AG04449 (cell line): ENCODE measurements around the gene DNAH1.

ENCODE experiments used
- CTCF ChIA-PET: fragments of 350-600 bp; formaldehyde crosslinking; extraction: SDS; loops from one replicate; lab custom pipeline; 2021; ENCODE audit warnings: antibody characterized with exemption; lab: Yijun Ruan, JAX
- POLR2A ChIA-PET: fragments of 400-600, 350-600 bp; formaldehyde crosslinking; extraction: SDS; loops from one replicate; lab custom pipeline; 2020; ENCODE audit warnings: antibody characterized with exemption, inconsistent platforms; lab: Yijun Ruan, JAX
- DNase-seq: peaks from one replicate; pipeline ENCODE4 v3.0.0-alpha.2; 2010; ENCODE audit warnings: low read depth, low spot score
- H3K4me3 ChIP-seq: 2 replicates; pipeline ENCODE4 v1.5.1; 2011; ENCODE audit warnings: low read depth, mild to moderate bottlenecking, control low read depth, low read length
- CTCF ChIP-seq: IDR thresholded peaks from one replicate; pipeline ENCODE4 v1.5.1; 2011; ENCODE audit warnings: mild to moderate bottlenecking, moderate library complexity, low read length, control low read depth, inconsistent platforms; ENCODE audit not compliant: insufficient read depth; ENCODE audit errors: missing control alignments

The DNAH1 gene

GRCh38 chr3:52441772-52442332 lies 125.7 kb downstream of the DNAH1 start:
- ChIA-PET POLR2A (no interaction called here), CTCF (interaction anchor here (1.3 to 26.2 kb wide), 2 partner anchors 8 to 16 kb away, joined by 3 to 1004 read pairs; no protein-coding TSS in a partner anchor)
- no peak for TF ChIP-seq CTCF
- no peak for DNase-seq
- H3K4me3 ChIP-seq: no peak overlapping the region

GRCh38 chr3:52442409-52443267 lies 126.5 kb downstream of the DNAH1 start:
- H3K4me3 ChIP-seq: no peak overlapping the region
- no peak for TF ChIP-seq CTCF
- ChIA-PET CTCF (interaction anchor here (26.2 kb wide), 1 partner anchor 17 kb away, joined by 1004 read pairs; no protein-coding TSS in a partner anchor), POLR2A (no interaction called here)
- DNase-seq: no peak

- DNase-seq: no peak
- no peak for TF ChIP-seq CTCF
- ChIA-PET CTCF (interaction anchor here (26.2 kb wide), 1 partner anchor 18 kb away, joined by 1004 read pairs; no protein-coding TSS in a partner anchor), POLR2A (no interaction called here)
- no peak overlapping the region for H3K4me3 ChIP-seq
Measured at GRCh38 chr3:52443268-52443610, 127.1 kb downstream of the DNAH1 start.

- no peak overlapping the region for H3K4me3 ChIP-seq
- POLR2A ChIA-PET: no interaction called here
- TF ChIP-seq CTCF: no peak
- CTCF ChIA-PET: interaction anchor here (1.5 to 26.2 kb wide), 4 partner anchors 12 to 224 kb away, joined by 3 to 1004 read pairs (median 42); partner anchors contain the start of genes NISCH and TNNC1
- DNase-seq: no peak
Measured at GRCh38 chr3:52443791-52444687, 127.9 kb downstream of the DNAH1 start.

- H3K4me3 ChIP-seq: no peak within 1 kb of the TSS
- TF ChIP-seq CTCF: peak; percentile 76
- DNase-seq: no peak
- CTCF ChIA-PET: interaction anchor here (0.8 to 26.2 kb wide), 10 partner anchors 11 to 225 kb away, joined by 3 to 1004 read pairs (median 8); partner anchors contain the start of genes NISCH, TNNC1 and TWF2
- POLR2A ChIA-PET: no interaction called here
Measured at GRCh38 chr3:52444860-52445793, 129.0 kb downstream of the DNAH1 start, which contains the start of gene SEMA3G. Gene SEMA3G, minus strand, starts transcription at chr3:52445103. Its CDS starts 76 bp downstream, at chr3:52445027.
